HG02970 (cell line): ENCODE measurements around the gene PRAMEF9.
"Not testable (repeated sequence)": the region's sequence is repeated elsewhere in the genome, so short reads cannot be mapped to it uniquely, and the experiment has no call there.

ENCODE experiments used
- ATAC-seq: cut with Tn5 transposase; IDR thresholded peaks from one replicate; pipeline ENCODE4 v1.9.1; 2021; ENCODE audit warnings: mild to moderate bottlenecking, moderate library complexity, moderate number of reproducible peaks; ENCODE audit not compliant: unreplicated experiment, low FRiP score

PRAMEF9 gene

GRCh38 chr1:13171548-13171947 lies at the start of gene PRAMEF9:
PRAMEF9 (plus strand) TSS chr1:13171848; CDS start chr1:13175281, 3,433 bp downstream.
- ATAC-seq, result not testable (repeated sequence)

GRCh38 chr1:13155909-13156308 lies 15.7 kb upstream of the PRAMEF9 start, which contains the start of gene PRAMEF26:
PRAMEF26 (minus strand) TSS chr1:13156009; CDS start chr1:13153095, 2,914 bp downstream.
- ATAC-seq, result not testable (repeated sequence)

GRCh38 chr1:13165531-13165930 lies 6.1 kb upstream of the PRAMEF9 start, which contains the start of gene HNRNPCL4:
HNRNPCL4 (minus strand) TSS chr1:13165631; CDS start chr1:13165467, 164 bp downstream.
- not testable (repeated sequence) for ATAC-seq

DNA sequence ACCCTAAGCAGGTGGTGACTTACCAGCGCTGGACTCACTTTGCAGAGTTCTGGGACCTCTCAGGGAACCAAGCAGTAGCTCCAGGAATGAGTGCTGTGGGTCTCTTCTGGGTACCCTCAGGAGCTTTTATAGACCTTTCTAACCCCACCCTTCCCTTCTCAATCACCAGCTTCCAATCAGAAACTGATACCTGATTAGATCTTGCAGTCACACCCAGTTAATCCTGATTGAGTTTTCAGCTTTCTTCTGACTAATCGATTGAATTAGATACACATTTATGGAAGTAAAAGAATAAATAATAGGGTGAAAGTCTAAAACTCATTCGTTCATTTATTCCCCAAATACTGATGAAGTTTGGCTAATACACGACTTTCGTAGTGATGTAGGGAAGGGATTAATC lies 29.7 kb downstream of the PRAMEF9 start, which contains the start of gene PRAMEF13:
Gene PRAMEF13 (minus strand): TSS at position 101 of the 400 bp plus-strand sequence. CDS start 1,820 bp downstream, outside the sequence.
- not testable (repeated sequence) for ATAC-seq

GRCh38 chr1:13208712-13209111 lies 37.1 kb downstream of the PRAMEF9 start:
- not testable (repeated sequence) for ATAC-seq

GRCh38 chr1:13216619-13217018 lies 45.0 kb downstream of the PRAMEF9 start:
- not testable (repeated sequence) for ATAC-seq

GRCh38 chr1:13219203-13219602 lies 47.6 kb downstream of the PRAMEF9 start:
- ATAC-seq, result not testable (repeated sequence)

DNA sequence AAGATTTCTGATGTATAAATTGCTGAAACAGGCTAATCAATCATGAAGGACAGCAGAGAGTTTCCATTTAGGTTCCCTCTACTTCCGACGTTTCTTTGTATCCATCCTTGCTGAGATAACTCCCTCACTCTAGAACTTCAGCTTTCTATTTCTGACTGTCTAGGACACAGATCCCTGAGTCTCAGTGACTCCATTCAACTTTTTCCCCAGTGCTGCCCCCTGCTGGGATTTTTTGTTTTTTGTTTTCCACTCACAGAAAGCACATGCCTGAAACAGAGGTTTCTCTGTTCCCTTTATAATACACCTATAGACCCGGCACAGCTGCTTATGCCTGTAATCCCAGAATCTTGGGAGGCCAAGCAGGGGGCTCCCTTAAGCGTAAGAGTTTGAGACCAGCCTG lies 51.1 kb downstream of the PRAMEF9 start:
- not testable (repeated sequence) for ATAC-seq

GRCh38 chr1:13224480-13225060 lies 52.9 kb downstream of the PRAMEF9 start:
- ATAC-seq, result no peak

DNA sequence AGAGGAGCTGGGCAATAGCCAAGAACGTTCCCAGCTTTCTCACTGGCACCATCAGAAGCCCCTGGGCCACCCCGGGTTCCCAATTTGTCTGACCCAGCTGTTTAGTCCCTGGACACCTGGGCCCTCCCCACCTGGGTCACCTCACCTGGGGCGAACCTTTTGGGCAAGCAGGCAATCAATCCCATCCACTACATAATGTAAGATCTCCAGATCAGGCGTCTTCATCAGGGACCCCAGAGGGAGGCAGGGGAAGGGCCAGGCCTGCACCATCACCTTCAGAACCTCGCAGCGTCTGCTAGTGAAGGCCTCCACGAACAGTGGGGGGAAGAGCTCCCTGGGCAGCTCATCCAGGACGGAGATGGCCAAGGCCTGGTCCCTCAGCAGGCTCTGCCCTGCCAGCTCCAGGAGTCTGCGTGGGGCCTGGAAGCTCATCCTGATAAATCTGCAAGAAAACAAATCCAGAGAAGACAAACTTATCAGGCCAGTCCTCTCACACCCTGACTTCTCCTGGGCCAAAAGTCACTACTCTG lies 54.1 kb downstream of the PRAMEF9 start, which contains the start of gene PRAMEF18:
Gene PRAMEF18 (minus strand): TSS at position 480 of the 530 bp plus-strand sequence. CDS start 48 bp downstream, at position 432.
- not testable (repeated sequence) for ATAC-seq

- not testable (repeated sequence) for ATAC-seq
These were observed 55.8 kb downstream of the PRAMEF9 start for GRCh38 chr1:13227271-13228055.

DNA sequence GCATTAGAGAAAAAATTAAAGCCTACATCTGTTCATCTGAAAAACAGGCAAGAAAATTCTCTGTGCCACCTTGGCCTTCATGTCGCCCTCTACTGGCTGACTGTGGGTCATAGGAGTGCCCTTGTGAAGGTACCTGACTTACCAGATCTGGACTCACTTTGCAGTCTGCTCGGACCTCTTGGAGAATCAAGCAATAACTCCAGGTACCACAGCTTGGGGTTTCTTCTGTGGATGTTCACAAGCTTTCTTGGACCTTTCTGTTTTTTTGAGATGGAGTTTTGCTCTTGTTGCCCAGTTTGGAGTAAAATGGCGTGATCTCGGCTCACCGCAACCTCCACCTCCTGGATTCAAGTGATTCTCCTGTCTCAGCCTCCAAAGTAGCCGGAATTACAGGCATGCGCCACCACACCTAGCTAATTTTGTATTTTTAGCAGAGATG lies 56.7 kb downstream of the PRAMEF9 start:
- ATAC-seq, result no peak
